A549 (cell line): ENCODE data around the gene IQCB1. TPM values are rescaled to one million over a fixed set of nuclear protein-coding genes. Genes with fewer than 3 reads are reported as not detected.

Source experiments
- ATAC-seq, 2 experiments: fragments of 200-7000 bp in 1 of 2; fragments of >200 bp in 1 of 2; cut with Nextera tagmentation in 1 of 2; cut with Tn5 transposase in 1 of 2; 3 replicates each; pipeline versions ENCODE4 v1.8.0 to v1.9.1; 2018 to 2020; ENCODE audit warnings: mild to moderate bottlenecking in 1 of 2, moderate library complexity in 1 of 2
- CTCF ChIA-PET: fragments of 300-600 bp; sonication (Branson Sonifier 250); formaldehyde crosslinking; extraction: SDS; loops from one replicate; lab custom pipeline; 2021; ENCODE audit warnings: antibody characterized with exemption, inconsistent platforms; lab: Yijun Ruan, JAX
- POLR2A ChIA-PET: fragments of 350-600 bp; formaldehyde crosslinking; extraction: SDS; loops from one replicate; lab custom pipeline; 2021; ENCODE audit warnings: antibody characterized with exemption, inconsistent platforms; lab: Yijun Ruan, JAX
- DNase-seq, 2 experiments: peaks; one replicate each; pipeline versions ENCODE4 v3.0.0 to v3.0.0-alpha.2; 2011 to 2016; ENCODE audit warnings: low read depth in 1 of 2, low spot score in 1 of 2
- FAIRE-seq: peaks from 2 replicates; lab custom pipeline; 2011; peaks lifted over from hg19 to GRCh38; lab: Jason Lieb, UNC
- H3K27ac ChIP-seq, 2 experiments: fragments of >200 bp; sonication (Bioruptor Twin); formaldehyde crosslinking; 3 replicates each; pipeline ENCODE4 v1.5.1; 2016 to 2017
- H3K4me1 ChIP-seq: fragments of >200 bp; sonication (Bioruptor Twin); formaldehyde crosslinking; 3 replicates; pipeline ENCODE4 v1.6.1; 2016
- H3K4me2 ChIP-seq: fragments of >200 bp; sonication (Bioruptor Twin); formaldehyde crosslinking; 3 replicates; pipeline ENCODE4 v1.6.1; 2016
- H3K4me3 ChIP-seq: fragments of >200 bp; sonication (Bioruptor Twin); formaldehyde crosslinking; 3 replicates; pipeline ENCODE4 v1.5.1; 2016
- H3K9me3 ChIP-seq: fragments of >200 bp; sonication (Bioruptor Twin); formaldehyde crosslinking; 3 replicates; pipeline ENCODE4 v1.6.1; 2016
- BCL3 ChIP-seq: fragments of >200 bp; sonication (Bioruptor Twin); formaldehyde crosslinking; IDR thresholded peaks from 3 replicates; pipeline ENCODE4 v1.6.1; 2016
- BHLHE40 ChIP-seq: IDR thresholded peaks from 2 replicates; pipeline ENCODE4 v1.6.1; 2012; ENCODE audit warnings: low read depth, low read length, inconsistent platforms
- CEBPB ChIP-seq, 2 experiments: fragments of >200 bp in 1 of 2; sonication (Bioruptor Twin) in 1 of 2; formaldehyde crosslinking in 1 of 2; IDR thresholded peaks; 2 replicates each; pipeline ENCODE4 v1.6.1; 2012 to 2016
- EP300 ChIP-seq, 2 experiments: fragments of >200 bp; sonication (Bioruptor Twin); formaldehyde crosslinking; IDR thresholded peaks; 2 replicates in 1 of 2; 3 replicates in 1 of 2; pipeline ENCODE4 v1.6.1; 2016 to 2017
- FOSB ChIP-seq: fragments of 250-450 bp; sonication (Bioruptor Pico); IDR thresholded peaks from 2 replicates; pipeline ENCODE4 v1.5.0; 2020; ENCODE audit warnings: mild to moderate bottlenecking, moderate library complexity
- HEYL ChIP-seq: fragments of 250-450 bp; sonication (Bioruptor Pico); IDR thresholded peaks from 2 replicates; pipeline ENCODE4 v1.8.0; 2021; ENCODE audit warnings: mild to moderate bottlenecking, moderate library complexity
- HMGXB4 ChIP-seq: fragments of 250-450 bp; sonication (Bioruptor Pico); IDR thresholded peaks from 2 replicates; pipeline ENCODE4 v1.5.0; 2021; ENCODE audit warnings: mild to moderate bottlenecking, moderate library complexity, borderline replicate concordance
- HOXB5 ChIP-seq: fragments of 250-450 bp; sonication (Bioruptor Pico); IDR thresholded peaks from 2 replicates; pipeline ENCODE4 v1.5.0; 2020; ENCODE audit warnings: mild to moderate bottlenecking, moderate library complexity
- JUNB ChIP-seq: fragments of >200 bp; sonication (Bioruptor Twin); formaldehyde crosslinking; IDR thresholded peaks from 2 replicates; pipeline ENCODE4 v1.6.1; 2016
- POLR2AphosphoS2 ChIP-seq: conservative IDR thresholded peaks from 2 replicates; pipeline ENCODE4 v1.6.1; 2012; ENCODE audit warnings: low read length, improper control_type of control experiment, inconsistent platforms
- RCOR1 ChIP-seq: fragments of 150-350 bp; IDR thresholded peaks from 2 replicates; pipeline ENCODE4 v1.6.1; 2014; ENCODE audit warnings: antibody characterized with exemption, low read length, low read depth
- REST ChIP-seq: fragments of 200-600 bp; sonication (generic); IDR thresholded peaks from 2 replicates; pipeline ENCODE4 v1.6.1; 2016; ENCODE audit warnings: antibody characterized with exemption, mild to moderate bottlenecking, moderate library complexity
- ZSCAN20 ChIP-seq: fragments of 250-450 bp; sonication (Bioruptor Pico); IDR thresholded peaks from 2 replicates; pipeline ENCODE4 v1.8.0; 2022; ENCODE audit warnings: mild to moderate bottlenecking, moderate library complexity
- WGBS: methylation state at CpG from one replicate; pipeline ENCODE4 v1.1.6; 2017; ENCODE audit errors: missing lambda C conversion rate; 5-methylcytosine and 5-hydroxymethylcytosine counted together
- polyA plus RNA-seq, 4 experiments: library from polyadenylated mRNA; depleted of rRNA in 3 of 4; stranded (reverse); fragments of >200 nt; fragmentation: RNase III in 1 of 4; extraction: RNeasy Plus Mini Kit Qiagen cat#74134 plus additional on column Dnase treatment in 1 of 4; gene quantifications; 2 replicates in 3 of 4; 3 replicates in 1 of 4; pipeline ENCODE4 v1.2.3, GENCODE V29; 2011 to 2017

The IQCB1 gene
- polyA plus RNA-seq, 2 of the 4 experiments (the other 2 are of a cell fraction), result 22.1 to 34.3 TPM

GRCh38 chr3:121834157-121834670 lies 646 bp downstream of the IQCB1 start:
- ChIA-PET CTCF (no interaction called here), POLR2A (interaction anchor here (1.6 kb wide), 1 partner anchor 8 kb away, joined by 3 read pairs; no protein-coding TSS in a partner anchor)
- Histone ChIP-seq H3K27ac (peak overlapping the region; percentile 82 to 88), H3K4me3 (peak overlapping the region; percentile 76), H3K4me1 (peaks cover 12% of the 10 kb centered on the region; the same call in 2 of the 3 replicates), H3K9me3 (no peaks in the 10 kb centered on the region), H3K4me2 (peak overlapping the region; percentile 92)
- DNase-seq (peak in 1 of 2 experiments; percentile 16), FAIRE-seq (no peak), ATAC-seq (peak; percentile 6 to 8; a peak in 3 of 6 replicates)
- WGBS, result 17% methylated on average over 15 of the region's 15 CpGs
- TF ChIP-seq HMGXB4, result no peak
- no peak for TF ChIP-seq FOSB (CRISPR knock-in tag)
- TF ChIP-seq CEBPB (IDR thresholded peaks at IDR 0.05), result peak; percentile 89 to 95

GRCh38 chr3:121822973-121823372 lies 11.9 kb downstream of the IQCB1 start:
- DNase-seq, result no peak
- ChIA-PET CTCF (no interaction called here), POLR2A (no interaction called here)
- H3K4me1 ChIP-seq, result no peaks in the 10 kb centered on the region
- 98% methylated on average over 1 of the region's 1 CpG for WGBS
- TF ChIP-seq BHLHE40 (no peak), EP300 (IDR thresholded peaks at IDR 0.05) (no peak), JUNB (no peak), HEYL (CRISPR knock-in tag) (no peak), HOXB5 (CRISPR knock-in tag) (no peak)
- H3K9me3 ChIP-seq, result peaks cover 15% of the 10 kb centered on the region; the same call in 2 of the 3 replicates
- no peak for FAIRE-seq
- H3K4me2 ChIP-seq, result no peak overlapping the region
- no peak overlapping the region for H3K27ac ChIP-seq
- no peak overlapping the region for H3K4me3 ChIP-seq
- no peak for ATAC-seq

GRCh38 chr3:121821421-121822199 lies 13.2 kb downstream of the IQCB1 start:
- CTCF ChIA-PET, result no interaction called here
- TF ChIP-seq CEBPB (IDR thresholded peaks at IDR 0.05) (no peak), BHLHE40 (no peak), POLR2AphosphoS2 (no peak), HMGXB4 (no peak), REST (no peak), ZSCAN20 (CRISPR knock-in tag) (no peak), BCL3 (no peak), RCOR1 (no peak)
- Histone ChIP-seq H3K9me3 (peaks cover 15% of the 10 kb centered on the region; the same call in 2 of the 3 replicates), H3K4me1 (no peaks in the 10 kb centered on the region), H3K4me3 (no peak overlapping the region), H3K4me2 (no peak overlapping the region), H3K27ac (no peak overlapping the region)
- no peak for FAIRE-seq
- no peak for DNase-seq
- POLR2A ChIA-PET, result interaction anchor here (1.1 kb wide), 1 partner anchor 12 kb away, joined by 3 read pairs; no protein-coding TSS in a partner anchor
- 94% methylated on average over 2 of the region's 2 CpGs for WGBS
- no peak for ATAC-seq
